ENCODE data around the gene AGMO. TPM values are rescaled to one million over a fixed set of nuclear protein-coding genes. Genes with fewer than 3 reads are reported as not detected.
A peak's percentile ranks its signal among the peaks of the same experiment; 100 is the strongest.

The AGMO gene
- total RNA-seq, 1 experiment from 2014 or later: 13.2 TPM

DNA sequence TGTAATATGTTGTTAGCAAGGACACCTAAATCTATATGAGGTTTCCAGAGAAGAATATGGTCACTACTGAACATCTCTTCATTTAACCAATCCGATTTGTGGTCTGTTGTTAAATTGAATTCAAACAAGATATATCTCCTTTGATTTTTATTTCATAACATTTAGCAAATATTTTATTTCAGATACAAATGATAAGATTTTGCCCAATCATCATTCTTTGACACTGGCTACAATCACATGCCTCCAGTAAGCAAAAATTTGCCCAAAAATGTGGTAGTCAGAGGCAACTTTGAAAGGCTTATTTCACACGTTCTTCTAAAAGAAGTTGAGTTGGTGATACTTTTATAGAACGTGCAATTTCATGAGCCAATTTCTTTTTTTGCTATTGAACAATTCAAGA is 44.7 kb upstream of the AGMO start:
- Mint-ChIP-seq H3K4me1 (ENCODE audit: low read depth, unreplicated experiment) (no peaks in the 10 kb centered on the region), H3K27me3 (ENCODE audit: unreplicated experiment) (no peaks in the 10 kb centered on the region), H3K36me3 (ENCODE audit: insufficient read depth, unreplicated experiment) (no peaks in the 10 kb centered on the region), H3K27ac (ENCODE audit: unreplicated experiment) (no peak overlapping the region), H3K4me3 (ENCODE audit: low read depth, unreplicated experiment) (no peak overlapping the region), H3K9me3 (ENCODE audit: low read depth, unreplicated experiment) (no peaks in the 10 kb centered on the region)
- TF ChIP-seq, protein P1, sequence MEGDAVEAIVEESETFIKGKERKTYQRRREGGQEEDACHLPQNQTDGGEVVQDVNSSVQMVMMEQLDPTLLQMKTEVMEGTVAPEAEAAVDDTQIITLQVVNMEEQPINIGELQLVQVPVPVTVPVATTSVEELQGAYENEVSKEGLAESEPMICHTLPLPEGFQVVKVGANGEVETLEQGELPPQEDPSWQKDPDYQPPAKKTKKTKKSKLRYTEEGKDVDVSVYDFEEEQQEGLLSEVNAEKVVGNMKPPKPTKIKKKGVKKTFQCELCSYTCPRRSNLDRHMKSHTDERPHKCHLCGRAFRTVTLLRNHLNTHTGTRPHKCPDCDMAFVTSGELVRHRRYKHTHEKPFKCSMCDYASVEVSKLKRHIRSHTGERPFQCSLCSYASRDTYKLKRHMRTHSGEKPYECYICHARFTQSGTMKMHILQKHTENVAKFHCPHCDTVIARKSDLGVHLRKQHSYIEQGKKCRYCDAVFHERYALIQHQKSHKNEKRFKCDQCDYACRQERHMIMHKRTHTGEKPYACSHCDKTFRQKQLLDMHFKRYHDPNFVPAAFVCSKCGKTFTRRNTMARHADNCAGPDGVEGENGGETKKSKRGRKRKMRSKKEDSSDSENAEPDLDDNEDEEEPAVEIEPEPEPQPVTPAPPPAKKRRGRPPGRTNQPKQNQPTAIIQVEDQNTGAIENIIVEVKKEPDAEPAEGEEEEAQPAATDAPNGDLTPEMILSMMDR (IDR thresholded peaks at IDR 0.05; ENCODE audit: unreplicated experiment): no peak
- CTCF ChIA-PET: no interaction called here
- intact Hi-C loops (cut with micrococcal nuclease; ENCODE audit: unreplicated experiment): loop anchor here (5.0 kb wide), 2 partner anchors 44 to 279 kb away; partner anchors contain the start of gene AGMO
- no peak for DNase-seq
- BruUV-seq (replicated peaks): no TSS peak

GRCh38 chr7:15604166-15604565 is 42.4 kb upstream of the AGMO start:
- DNase-seq: no peak
- H3K36me3 Mint-ChIP-seq (ENCODE audit: insufficient read depth, unreplicated experiment): no peaks in the 10 kb centered on the region
- TF ChIP-seq, protein P1 (IDR thresholded peaks at IDR 0.05; ENCODE audit: unreplicated experiment): no peak
- H3K27ac Mint-ChIP-seq (ENCODE audit: unreplicated experiment): no peak overlapping the region
- no peaks in the 10 kb centered on the region for H3K4me1 Mint-ChIP-seq (ENCODE audit: low read depth, unreplicated experiment)
- intact Hi-C loops (cut with micrococcal nuclease; ENCODE audit: unreplicated experiment): no loop called here
- H3K9me3 Mint-ChIP-seq (ENCODE audit: low read depth, unreplicated experiment): no peaks in the 10 kb centered on the region
- no TSS peak for BruUV-seq (replicated peaks)
- CTCF ChIA-PET: no interaction called here
- H3K4me3 Mint-ChIP-seq (ENCODE audit: low read depth, unreplicated experiment): no peak overlapping the region
- no peaks in the 10 kb centered on the region for H3K27me3 Mint-ChIP-seq (ENCODE audit: unreplicated experiment)

GRCh38 chr7:15603124-15603523 is 41.3 kb upstream of the AGMO start:
- CTCF ChIA-PET: no interaction called here
- DNase-seq: no peak
- Mint-ChIP-seq H3K9me3 (ENCODE audit: low read depth, unreplicated experiment) (no peaks in the 10 kb centered on the region), H3K36me3 (ENCODE audit: insufficient read depth, unreplicated experiment) (no peaks in the 10 kb centered on the region), H3K4me1 (ENCODE audit: low read depth, unreplicated experiment) (no peaks in the 10 kb centered on the region), H3K27me3 (ENCODE audit: unreplicated experiment) (no peaks in the 10 kb centered on the region), H3K4me3 (ENCODE audit: low read depth, unreplicated experiment) (no peak overlapping the region), H3K27ac (ENCODE audit: unreplicated experiment) (no peak overlapping the region)
- TF ChIP-seq, protein P1 (IDR thresholded peaks at IDR 0.05; ENCODE audit: unreplicated experiment): no peak
- BruUV-seq (replicated peaks): no TSS peak
- intact Hi-C loops (cut with micrococcal nuclease; ENCODE audit: unreplicated experiment): no loop called here

GRCh38 chr7:15602236-15602635 is 40.4 kb upstream of the AGMO start:
- H3K27me3 Mint-ChIP-seq (ENCODE audit: unreplicated experiment): no peaks in the 10 kb centered on the region
- H3K9me3 Mint-ChIP-seq (ENCODE audit: low read depth, unreplicated experiment): no peaks in the 10 kb centered on the region
- no peaks in the 10 kb centered on the region for H3K36me3 Mint-ChIP-seq (ENCODE audit: insufficient read depth, unreplicated experiment)
- TF ChIP-seq, protein P1 (IDR thresholded peaks at IDR 0.05; ENCODE audit: unreplicated experiment): no peak
- CTCF ChIA-PET: no interaction called here
- no peak overlapping the region for H3K4me3 Mint-ChIP-seq (ENCODE audit: low read depth, unreplicated experiment)
- H3K4me1 Mint-ChIP-seq (ENCODE audit: low read depth, unreplicated experiment): no peaks in the 10 kb centered on the region
- peak; percentile 18 for DNase-seq
- intact Hi-C loops (cut with micrococcal nuclease; ENCODE audit: unreplicated experiment): no loop called here
- no TSS peak for BruUV-seq (replicated peaks)
- no peak overlapping the region for H3K27ac Mint-ChIP-seq (ENCODE audit: unreplicated experiment)

All from Calu3 (cell line).